ENCODE measurements around the gene SS18. TPM values are rescaled to one million over a fixed set of nuclear protein-coding genes. Genes with fewer than 3 reads are reported as not detected.

The SS18 gene
- total and polyA plus RNA-seq, 5 donors = 24.6 to 41.9 (median 39.7) TPM

Other genes starting within 250 kb of the SS18 start
- not detected for gene PSMA8, start 43.3 kb upstream of the SS18 start, total RNA-seq
- gene PSMA8, start 43.3 kb upstream of the SS18 start, polyA plus RNA-seq = 0.05 TPM
- 1 to 10 TPM; 1.8 to 2.1 (median 1.8) TPM for gene TAF4B, start 135.8 kb upstream of the SS18 start, total RNA-seq
- 0.81 TPM for gene TAF4B, start 135.8 kb upstream of the SS18 start, polyA plus RNA-seq